D721Med (cell line): ENCODE measurements around the gene SCYL1.

Source experiments
- DNase-seq: peaks from one replicate; pipeline ENCODE4 v3.0.0; 2011; ENCODE audit warnings: low spot score; ENCODE audit not compliant: insufficient read length
- FAIRE-seq: peaks from 2 replicates; lab custom pipeline; 2011; peaks lifted over from hg19 to GRCh38; lab: Jason Lieb, UNC
- TF ChIP-seq, protein P1 (sequence below): IDR thresholded peaks from 2 replicates; pipeline ENCODE4 v1.5.1; 2012; ENCODE audit warnings: mild to moderate bottlenecking, control low read depth; ENCODE audit not compliant: insufficient read depth; ENCODE audit errors: missing control alignments

SCYL1 gene

DNA sequence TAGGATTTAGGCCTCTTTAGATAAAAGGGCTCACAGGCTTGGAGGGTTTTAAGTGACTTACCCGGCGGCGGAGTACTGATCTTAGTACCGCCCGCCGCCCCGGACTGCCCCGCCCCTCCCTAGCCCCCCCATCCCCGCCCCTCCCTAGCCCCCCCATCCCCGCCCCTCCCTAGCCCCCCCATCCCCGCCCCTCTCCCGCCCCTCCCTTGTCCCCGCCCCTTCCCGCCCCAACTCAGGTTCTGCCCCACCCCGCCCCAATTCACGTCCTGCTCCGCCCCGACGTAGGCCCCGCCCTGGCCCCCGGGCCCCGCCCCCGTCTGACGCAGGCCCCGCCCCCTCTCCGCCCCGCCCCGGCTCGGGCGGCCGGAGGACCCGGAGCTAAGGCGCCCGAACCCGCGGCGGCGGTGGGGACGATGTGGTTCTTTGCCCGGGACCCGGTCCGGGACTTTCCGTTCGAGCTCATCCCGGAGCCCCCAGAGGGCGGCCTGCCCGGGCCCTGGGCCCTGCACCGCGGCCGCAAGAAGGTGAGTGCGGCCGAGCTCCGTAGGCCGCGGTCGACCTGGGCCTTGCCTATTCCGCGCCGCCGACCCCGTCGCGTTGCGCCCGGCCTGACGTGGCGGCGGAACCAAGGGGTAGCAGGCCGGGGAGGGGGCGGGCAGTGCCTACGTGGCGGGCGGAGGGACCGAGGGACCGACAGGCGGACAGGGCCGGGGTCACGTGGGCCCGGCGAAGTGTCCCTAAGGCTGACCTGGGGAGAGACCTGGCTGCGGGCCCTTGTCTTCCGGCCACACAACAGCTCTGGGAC is at the start of gene SCYL1:
Gene SCYL1 (plus strand): TSS at position 343 of the 805 bp plus-strand sequence. CDS start 71 bp downstream, at position 414.
- no peak for FAIRE-seq
- no peak for DNase-seq
- TF ChIP-seq, protein P1, sequence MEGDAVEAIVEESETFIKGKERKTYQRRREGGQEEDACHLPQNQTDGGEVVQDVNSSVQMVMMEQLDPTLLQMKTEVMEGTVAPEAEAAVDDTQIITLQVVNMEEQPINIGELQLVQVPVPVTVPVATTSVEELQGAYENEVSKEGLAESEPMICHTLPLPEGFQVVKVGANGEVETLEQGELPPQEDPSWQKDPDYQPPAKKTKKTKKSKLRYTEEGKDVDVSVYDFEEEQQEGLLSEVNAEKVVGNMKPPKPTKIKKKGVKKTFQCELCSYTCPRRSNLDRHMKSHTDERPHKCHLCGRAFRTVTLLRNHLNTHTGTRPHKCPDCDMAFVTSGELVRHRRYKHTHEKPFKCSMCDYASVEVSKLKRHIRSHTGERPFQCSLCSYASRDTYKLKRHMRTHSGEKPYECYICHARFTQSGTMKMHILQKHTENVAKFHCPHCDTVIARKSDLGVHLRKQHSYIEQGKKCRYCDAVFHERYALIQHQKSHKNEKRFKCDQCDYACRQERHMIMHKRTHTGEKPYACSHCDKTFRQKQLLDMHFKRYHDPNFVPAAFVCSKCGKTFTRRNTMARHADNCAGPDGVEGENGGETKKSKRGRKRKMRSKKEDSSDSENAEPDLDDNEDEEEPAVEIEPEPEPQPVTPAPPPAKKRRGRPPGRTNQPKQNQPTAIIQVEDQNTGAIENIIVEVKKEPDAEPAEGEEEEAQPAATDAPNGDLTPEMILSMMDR: no peak

DNA sequence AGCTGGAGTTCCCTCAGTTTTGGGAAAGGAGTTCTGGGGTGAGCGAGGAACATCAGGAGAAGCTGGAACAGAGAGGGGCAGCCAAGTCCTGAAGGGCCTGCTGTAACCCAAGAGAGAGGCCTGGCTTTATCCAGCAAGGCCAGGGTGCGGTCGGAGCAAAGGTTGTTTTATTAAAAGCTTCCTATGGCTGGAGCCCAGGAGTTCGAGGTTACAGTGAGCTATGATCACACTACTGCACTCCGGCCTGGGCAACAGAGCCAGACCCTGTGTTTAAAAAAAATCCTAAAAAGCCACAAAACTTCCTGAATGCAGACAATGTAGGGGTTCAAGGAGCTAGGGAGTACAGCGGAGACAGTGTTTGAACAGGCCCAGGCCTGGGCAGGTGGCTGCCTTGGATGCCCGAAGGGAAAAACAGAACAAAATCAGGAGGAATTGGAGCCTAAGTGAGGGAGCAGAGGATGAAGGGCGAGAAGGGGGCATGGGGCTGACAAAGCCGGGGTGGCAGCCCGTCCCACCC is 48.2 kb upstream of the SCYL1 start:
- FAIRE-seq: no peak
- DNase-seq: no peak
- TF ChIP-seq, protein P1: no peak

DNA sequence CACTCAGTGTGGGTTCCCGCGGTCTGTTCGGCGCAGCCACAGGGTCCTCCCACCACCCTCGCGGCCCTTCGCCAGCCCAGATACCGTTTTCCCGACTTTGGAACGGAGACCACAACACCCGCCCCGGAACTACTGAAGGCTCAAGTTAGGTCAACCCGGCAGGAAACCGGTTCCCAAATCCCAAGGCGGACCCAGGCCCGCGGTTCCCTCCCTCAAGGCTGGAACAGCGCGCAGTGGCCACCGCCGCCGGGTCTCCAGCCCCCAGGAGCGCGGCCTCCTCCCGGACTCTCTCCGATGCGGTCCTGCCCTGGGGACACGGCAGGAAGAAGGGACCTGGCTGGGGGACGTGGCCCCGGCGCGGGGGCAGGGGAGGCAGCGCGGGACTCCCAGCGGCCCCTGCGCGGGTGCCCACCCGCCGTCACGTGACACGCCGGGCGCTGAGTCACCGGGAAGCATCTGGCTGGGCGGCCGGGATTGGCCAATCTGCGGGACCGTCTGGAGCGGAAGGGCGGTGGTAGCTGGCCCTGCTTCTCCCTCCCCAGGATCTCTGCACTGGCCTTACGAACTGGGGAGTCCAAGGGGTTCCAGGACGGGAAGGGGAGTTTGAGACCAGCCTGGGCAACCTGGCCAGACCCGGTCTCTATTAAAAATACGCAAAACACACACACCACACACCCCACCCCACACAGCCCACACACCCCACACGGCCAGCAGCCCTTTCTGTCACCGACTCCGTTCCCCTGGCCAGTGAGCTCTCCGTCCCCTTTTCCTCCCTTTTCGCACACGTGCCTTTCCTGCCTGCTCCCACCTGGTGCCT is 47.5 kb upstream of the SCYL1 start:
- TF ChIP-seq, protein P1: no peak
- FAIRE-seq (no peak), DNase-seq (peak; percentile 95)

DNA sequence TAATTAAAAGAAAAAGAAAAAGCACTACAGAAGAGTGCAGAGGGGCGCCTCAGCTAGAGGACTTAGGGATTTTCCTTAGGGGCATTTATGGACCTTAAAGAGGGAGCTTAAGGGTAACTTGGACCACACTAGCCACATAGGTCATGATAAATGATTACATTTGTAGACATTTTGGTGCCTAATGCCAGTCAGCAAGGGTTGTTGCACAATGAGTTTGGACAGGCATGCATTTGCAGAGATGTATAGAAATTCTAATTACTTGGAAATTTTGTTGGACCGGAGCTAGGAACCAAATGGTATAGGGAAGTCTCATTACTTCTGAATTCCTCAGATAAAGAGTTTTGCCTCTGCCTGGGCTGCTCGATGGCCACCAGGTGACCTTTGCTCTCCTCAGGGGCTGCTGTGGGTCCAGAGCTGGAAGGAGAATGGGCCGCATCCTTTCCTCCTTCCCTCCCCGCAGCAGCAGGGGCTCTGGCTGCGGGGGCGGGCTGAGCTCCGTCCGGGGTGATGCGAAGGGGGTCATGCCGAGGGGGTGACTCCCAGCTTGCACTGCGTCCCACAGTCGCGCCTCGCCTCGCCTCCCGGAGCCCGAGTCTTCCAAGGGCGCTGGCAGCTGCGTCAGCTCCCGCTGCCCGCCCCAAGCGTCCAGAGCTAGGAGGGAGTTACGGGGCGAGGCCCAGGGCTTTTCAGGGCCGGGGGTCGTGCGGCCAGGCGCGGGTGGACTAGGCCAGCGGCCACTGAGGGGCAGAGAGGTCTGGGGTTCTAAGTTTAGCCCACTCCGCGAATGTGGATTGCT is 46.3 kb upstream of the SCYL1 start:
- TF ChIP-seq, protein P1: no peak
- no peak for FAIRE-seq
- DNase-seq: no peak

DNA sequence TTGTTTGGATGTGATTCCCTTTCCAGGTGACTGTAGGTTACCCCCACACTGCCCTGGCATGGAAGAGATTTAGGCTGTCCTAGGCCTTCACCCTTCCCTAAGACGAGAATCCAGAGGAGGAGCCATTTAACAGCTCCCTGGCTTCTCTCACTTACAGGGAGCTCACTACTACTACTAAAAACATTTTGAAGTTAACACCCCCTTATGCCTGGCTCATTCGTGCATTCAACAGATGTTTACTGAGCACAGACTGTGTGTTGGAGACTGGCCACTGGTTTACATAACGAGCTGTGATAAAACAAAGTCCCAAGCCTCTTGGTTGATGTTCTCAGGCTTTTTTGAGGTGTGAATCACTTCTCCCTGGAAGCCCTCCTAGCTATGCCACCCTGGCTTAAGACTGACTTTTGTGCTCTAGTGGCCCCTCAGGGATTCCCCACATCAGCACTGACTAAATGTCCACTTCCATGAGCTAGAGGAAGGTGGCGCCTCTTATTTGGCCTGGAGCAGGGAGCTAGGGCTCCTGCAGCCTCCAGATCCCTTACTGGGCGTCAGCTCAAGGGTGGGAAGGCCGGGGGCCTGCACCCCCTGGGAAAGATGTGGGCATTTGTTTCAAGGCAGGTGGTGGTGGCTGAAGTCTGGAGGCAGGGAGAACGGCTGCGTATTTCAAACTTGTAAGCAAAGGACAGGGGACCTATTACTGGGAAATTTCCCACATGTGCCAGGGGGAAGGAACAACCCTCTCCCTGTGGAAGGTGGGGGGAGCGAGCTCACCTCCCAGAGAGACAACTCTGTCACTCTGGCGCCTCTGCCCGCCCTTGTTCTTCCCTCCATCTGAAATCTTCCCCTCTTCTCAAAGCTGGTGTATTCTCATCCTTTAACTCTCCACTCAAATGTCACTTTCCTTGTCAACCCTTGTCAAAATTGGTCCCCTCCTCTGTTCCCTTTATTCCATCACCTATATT is 45.4 kb upstream of the SCYL1 start:
- DNase-seq (no peak), FAIRE-seq (no peak)
- TF ChIP-seq, protein P1: peak; percentile 26
